Measurements from ENCODE around the gene ACOX1.
"Not testable (repeated sequence)": the region's sequence is repeated elsewhere in the genome, so short reads cannot be mapped to it uniquely, and the experiment has no call there.

The ACOX1 gene

DNA sequence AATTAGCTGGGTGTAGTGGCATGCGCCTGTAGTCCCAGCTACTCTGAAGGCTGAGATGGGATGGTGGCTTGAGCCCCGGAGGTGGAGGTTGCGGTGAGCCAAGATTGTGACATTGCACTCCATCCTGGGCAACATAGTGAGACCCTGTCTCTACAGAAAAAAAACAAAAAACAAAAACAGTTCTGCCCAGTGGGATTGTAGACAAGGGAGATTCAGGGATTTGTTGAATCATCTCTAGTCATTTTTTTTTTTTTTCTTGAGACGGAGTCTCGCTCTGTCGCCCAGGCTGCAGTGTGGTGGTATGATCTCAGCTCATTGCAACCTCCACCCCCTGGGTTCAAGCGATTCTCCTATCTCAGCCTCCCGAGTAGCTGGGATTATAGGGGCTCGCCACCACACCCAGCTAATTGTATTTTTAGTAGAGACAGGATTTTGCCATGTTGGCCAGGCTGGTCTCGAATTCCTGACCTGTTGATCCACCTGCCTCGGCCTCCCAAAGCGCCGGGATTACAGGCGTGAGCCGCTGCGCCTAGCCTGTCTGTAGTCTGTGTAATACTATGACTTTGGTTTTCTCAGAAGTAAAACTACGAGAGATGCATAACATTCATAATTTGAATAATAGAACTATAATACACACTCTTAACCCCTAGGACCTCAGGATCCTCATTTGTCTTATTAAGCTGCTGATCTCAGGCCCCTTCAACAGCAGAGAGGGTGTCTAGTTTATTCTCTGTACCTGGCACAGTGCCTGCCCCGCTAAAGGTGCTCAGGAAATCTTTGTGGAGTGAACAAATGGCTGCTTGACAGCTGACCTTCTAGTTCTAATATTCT is 1.4 kb upstream of the ACOX1 start:
- peak; percentile 7 for DNase-seq

DNA sequence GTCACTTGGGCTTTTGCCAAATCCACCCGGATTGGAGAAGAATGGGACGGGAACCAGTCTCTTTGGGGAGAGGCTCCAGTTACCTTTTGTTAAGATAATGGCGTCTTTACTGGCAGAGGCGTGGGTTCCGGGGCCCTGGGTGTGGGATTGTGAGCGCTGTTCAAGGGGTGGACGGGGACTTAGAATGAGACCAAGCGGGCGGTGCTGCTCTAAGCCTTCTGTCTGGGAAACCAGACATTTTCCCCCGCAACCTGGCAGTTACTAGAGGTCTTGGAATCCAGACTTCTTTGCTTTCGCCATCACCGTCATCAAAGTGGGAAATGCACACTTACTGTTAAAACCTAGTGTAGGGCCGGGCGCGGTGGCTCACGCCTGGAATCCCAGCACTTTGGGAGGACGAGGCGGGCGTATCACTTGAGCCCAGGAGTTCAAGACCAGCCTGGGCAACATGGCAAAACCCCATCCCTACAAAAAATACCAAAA is 780 bp upstream of the ACOX1 start:
- DNase-seq = no peak

DNA sequence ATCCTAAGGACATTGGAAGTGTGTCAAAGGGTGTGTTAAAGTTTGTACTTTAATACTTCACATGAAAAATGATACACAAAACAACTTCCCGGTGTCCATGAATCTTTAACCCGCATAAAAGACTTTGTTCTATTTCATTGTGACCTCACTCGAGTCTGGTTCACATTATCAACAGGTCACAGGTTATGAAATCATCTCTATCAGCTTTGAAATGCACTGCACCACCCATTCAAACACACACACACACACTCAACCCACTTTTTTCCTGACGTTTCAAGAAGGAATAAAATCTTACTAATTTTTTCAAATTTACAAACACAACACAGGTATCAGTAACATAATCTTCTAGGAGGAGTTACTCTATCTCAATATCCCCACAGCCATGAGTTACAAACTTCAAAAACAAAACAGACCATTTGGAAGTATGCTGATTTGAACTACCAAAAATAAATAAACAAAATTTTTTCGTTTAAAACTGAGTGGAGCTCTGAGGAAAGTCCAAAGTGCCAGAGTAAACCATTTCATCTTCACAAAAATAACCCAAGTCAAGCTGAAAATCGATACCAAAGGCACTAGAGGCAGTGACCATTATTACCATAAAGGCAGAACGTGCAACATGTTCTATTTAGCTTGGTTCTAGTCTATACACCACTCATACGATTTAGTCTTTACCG is 2.7 kb downstream of the ACOX1 start:
- DNase-seq = no peak

DNA sequence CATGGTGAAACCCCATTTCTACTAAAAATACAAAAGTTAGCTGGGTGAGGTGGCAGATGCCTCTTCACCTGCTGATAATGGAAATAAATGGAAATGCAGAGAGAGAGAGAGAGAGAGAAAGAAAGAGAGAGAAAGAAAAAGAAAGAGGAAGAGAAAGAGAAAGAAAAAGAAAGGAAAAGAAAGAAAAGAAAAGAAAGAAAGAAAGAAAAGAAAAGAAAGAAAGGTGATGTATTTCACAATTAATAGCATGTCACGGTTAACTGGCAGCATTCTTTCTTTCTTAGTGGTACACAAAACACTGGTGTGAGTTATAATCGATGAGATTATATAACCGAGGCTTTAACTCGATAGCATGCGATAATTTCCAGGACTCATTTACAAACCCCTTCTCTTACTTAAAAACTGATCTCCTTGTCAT is 3.2 kb downstream of the ACOX1 start:
- no peak for DNase-seq

DNA sequence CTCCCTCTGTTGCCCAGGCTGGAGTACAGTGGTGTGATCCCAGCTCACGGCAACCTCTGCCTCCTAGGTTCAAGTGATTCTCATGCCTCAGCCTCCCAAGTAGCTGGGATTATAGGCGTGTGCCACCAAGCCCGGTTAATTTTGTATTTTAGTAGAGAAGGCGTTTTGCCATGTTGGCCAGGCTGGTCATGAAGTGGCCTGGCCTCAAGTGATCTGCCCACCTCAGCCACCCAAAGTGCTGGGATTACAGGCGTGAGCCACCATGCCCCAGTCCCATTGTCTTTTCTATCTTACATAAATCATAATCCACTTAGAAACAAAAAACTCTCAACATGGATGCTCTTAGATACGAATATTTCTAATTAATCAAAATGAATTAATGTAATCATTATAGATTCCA is 3.8 kb downstream of the ACOX1 start:
- not testable (repeated sequence) for DNase-seq

DNA sequence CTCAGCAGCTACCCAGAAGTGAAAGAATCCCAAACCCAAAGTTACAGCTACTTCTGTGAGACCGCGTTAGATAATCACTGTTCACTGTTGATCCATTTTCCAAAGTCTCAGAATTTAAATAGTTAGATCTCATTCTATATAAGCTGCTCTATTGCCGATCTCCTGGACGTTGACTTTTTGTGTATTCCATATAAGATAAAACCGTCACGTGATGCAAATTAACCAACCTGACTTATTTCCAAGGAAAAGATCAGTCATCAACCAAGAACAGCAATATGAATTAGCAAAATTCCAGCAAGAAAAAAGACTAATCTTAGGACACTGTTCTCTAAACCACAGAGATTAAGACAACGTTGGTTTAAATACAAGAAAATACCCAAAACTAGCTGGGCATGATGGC is 8.3 kb downstream of the ACOX1 start:
- DNase-seq = no peak

DNA sequence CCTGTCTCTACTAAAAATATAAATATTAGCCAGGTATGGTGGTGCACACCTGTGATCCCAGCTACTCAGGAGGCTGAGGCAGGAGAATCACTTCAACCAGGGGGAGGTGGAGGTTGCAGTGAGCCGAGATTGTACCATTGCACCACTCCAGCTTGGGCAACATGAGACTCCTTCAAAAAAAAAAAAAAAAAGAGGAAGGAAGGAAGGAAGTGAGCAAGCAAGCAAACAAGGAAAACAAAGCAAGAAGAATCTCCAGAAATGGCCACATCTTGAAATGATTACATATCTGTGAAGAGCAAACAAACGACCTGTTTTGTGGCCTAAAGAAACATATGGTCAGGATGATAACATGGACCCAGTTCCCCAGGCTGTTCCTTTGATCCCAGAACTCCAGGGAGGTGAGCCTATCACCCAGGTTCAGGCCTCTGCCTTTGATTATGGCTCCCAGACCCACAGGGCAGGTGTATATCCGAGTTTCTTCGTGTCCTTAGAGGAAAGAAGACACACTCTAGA is 8.9 kb downstream of the ACOX1 start:
- DNase-seq = no peak

DNA sequence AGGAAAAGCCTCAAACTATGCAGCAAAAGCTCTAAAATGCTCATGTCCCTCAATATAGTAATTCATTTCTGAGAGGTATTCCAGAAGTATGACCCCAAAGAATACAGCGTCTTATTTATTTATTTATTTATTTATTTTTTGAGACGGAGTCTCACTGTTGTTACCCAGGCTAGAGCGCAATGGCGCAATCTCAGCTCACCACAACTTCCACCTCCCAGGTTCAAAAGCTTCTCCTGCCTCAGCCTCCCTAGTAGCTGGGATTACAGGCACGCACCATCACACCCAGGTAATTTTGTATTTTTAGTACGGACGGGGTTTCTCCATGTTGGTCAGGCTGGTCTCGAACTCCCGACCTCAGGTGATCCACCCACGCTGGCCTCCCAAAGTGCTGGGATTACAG is 9.9 kb downstream of the ACOX1 start:
- DNase-seq = not testable (repeated sequence)

DNA sequence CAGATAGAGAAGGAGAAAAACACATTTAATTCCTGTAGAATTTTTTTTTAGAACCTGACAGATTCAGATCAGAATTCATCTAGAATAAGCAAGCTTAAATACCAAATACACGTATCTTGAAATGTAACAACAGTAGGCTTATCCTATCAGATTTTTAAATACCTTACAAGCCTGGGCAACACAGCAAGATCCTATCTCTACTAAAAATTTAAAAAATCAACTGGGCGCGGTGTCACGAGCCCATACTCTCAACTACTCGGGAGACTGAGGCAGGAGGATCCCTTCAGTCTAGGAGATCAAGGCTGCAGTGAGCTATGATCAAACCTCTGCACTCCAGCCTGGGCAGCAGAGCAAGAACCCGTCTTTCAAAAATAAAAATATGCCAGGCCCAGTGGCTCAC is 13.5 kb downstream of the ACOX1 start:
- no peak for DNase-seq

DNA sequence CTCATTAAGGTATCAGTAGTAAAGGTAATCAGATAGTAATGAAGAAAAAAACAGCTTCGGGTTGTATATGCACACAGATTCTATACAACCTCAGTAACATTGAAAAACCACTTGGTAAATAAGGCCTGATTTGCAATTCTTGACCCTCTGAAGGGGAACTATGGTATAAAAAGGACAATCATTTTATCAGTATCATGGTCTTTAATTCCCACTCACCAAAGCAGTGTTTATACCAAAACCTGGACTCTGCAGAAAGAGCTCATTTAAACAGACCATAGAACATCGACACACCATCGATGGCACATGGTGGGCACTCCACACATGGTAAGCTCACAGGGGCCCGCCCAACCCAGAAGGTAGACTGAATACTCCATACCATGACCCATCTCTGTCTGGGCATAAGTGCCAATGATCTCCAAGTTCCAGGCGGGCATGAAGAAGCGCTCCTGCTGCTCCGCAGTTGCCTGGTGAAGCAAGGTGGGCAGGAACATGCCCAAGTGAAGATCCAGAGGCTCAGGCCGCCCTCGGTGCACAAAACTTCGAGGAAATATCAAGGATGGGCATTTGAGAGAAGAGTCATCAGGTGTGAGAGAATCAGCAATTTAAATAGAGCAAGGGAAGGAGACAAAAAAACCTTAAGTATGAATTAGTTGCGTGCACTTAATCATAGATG is 19.0 kb downstream of the ACOX1 start:
- DNase-seq = no peak

DNA sequence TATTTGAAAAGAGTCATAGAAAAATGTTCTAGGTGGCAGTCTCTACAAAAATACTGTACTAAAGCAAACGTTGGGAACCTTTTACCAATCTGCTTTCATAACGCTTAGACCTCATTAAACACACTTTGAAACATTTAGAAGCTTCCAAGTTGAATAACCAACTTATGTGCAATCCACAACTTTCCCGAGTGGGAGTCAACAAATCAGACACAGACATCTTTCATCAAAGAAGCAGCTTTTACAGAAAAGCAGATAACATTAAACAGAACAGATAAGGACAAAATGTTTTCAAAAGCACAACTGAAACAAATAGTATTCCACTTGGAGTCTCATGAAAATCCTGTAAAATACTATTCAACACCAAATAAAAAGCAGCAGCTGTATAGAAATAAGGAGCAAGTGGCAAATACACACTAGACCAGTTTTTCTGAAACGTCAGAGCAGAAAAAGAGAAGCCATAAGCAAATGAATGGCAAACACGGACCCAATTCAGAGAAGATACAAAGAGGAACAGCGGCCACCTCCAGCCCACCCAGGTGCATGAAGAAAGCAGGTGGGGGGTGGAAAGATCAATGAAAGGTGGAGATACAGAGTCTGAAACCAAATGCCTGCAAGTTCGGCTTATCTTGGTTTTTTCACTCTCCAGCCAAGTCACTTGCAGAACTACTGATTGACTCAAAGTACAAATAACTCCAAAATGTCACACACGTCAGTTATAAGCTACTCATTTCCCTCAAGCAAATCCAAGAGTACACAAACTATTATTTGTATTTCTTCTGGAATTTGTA is 19.7 kb downstream of the ACOX1 start:
- DNase-seq = no peak

DNA sequence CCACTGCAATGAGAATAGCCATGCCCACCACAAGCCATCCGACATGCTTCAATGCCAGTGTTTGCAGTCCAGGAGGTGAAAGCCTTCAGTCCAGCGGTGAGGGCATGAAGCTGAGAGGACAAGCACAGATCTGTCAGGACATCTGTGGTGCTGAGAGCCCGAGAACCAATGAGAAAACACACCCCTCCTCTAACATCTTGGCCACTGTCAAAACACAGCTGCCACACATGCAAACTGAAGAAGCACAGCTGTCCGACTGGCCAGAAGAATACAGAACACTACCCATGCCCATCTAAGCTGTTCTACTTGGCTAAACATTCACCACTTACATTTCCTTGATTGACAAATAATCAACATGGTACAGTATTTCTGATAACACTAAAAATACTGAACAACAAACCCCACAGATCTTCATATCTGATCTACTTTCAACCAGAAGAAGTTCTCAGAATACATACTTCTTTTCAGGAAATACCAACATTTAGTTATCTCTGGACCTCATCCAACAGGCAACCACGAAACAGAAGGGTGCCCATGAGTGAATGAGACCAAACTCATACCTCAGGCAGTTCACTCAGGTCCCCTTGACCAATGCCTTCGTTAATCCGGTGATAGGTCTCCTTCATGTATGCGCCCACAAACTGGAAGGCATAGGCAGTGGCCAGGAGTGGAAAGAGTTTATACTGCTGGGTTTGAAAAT is 28.0 kb downstream of the ACOX1 start:
- no peak for DNase-seq

DNA sequence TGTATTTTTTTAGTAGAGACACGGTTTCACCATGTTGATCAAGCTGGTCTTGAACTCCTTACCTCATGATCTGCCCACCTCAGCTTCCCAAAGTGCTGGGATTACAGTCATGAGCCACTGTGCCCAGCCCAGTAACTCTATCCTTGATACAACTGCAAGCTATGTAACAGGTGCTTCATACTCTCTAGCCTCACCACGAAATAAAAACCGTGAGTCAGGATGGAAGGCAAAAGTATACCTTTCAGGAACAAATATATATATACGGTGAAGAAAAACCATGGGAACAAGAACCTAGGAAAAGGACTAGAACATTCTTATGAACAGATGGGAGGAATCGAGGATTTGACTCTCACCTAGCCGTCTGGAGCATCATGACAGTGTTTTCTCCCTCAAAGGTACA is 28.5 kb downstream of the ACOX1 start:
- no peak for DNase-seq

DNA sequence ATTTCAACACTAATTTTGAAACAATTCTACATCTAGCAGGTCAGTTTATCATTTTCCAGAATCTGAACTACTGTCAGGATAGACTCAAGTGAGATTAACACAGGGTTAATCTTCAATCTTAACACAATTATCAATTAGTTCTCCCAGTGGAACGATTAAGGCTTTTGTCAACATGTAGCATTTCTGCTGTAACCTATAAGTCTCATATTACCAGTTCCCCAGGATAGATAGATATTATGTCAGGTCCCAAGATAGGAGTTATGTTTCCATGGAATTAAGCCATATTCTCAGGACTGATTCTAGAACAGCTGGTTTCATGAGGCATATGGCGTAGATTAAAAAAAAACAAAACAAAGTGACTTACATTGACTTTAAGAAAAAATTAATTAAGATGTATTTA is 33.8 kb downstream of the ACOX1 start:
- DNase-seq = no peak

DNA sequence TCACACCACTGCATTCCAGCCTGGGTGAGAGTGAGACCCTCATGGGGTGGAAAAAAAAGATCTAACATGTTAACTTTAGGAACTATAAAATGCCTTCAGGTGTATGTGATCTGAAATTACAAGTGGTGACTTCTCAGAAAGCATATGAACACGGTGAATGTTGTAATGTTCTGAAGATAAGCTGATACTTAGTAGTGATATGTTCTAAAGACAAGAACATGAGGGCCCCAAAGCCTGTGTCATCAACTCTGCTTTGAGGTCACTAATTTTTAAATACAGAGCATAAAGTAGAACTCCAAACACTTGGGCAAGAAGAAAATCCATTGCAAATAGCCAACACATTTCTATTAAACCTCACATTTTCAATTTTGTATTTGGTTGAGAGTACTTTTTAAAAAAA is 35.5 kb downstream of the ACOX1 start:
- no peak for DNase-seq

DNA sequence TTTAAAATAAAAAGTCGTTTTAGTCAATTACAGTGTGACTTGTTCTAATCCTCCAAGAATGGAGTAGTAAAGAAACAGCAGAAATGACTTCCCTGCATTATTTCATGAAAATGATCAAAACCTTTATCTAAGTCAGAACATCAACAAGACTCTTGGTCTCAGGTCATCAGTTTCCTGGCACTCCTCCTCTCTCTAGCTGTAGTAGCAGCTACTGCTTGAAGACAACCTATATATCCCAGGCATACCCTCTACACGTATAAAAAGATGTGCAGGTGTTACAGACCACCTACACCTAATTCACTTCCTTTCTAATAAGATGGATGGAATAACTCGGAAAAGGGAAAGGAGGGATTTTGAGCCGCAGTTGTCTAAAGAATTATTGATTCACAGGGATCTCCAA is 36.5 kb downstream of the ACOX1 start:
- DNase-seq = no peak

DNA sequence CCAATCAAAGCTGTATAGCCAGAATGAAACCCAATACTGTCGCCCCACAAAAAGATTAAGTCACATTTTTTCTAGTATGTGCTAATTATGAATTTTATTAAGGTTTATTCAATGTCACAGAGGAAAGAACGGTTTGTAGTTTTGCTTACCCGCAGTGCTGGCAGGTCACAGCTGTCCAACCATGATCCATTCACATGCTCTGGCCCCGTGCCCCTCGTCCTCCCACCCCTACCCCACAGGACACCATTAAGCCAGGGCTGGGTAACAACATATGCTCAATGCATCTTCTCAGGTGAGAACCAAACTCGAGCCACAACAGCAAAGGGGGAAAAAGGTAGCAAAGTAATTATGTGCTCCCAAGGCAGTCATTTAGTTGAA is 37.5 kb downstream of the ACOX1 start:
- DNase-seq = no peak

DNA sequence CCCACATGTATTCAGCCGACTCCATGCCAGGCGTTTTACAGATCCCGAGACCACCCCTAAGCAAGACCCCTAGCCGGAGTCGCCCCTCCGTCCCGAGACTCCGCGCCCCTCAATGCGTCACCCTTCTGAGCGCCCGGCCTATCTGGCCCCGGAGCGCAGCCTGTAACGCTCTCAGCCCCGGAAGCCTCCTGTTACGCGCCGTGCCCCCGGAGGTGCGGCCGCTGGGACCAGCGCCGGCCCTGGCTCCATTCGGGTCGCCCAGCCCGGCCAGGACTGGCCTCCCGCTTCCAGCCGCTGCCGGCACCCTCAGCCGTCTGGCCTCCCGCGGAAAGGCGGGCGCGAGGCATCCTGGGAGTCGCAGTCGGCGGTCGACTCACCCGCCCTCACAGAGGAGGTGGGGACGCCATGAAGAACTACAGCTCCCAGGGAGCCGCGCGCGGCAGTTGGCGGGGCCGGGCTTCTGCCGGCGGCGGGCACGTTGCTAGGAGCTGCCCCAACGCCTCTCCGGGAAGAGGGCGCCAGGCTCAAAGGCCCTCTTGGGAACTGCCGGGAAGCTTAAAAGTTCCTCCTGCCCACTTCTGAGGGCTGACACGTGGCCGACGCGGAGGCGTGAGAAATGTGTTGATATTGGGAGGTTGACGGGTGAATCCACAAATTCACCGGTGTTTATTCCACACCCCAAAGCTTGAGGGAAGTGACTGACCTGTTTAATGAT is 38.1 kb downstream of the ACOX1 start, which contains the start of gene FBF1:
FBF1 (minus strand) TSS at position 316 of the 715 bp plus-strand sequence. CDS start 2,893 bp downstream, outside the sequence.
- DNase-seq = peak; percentile 93

DNA sequence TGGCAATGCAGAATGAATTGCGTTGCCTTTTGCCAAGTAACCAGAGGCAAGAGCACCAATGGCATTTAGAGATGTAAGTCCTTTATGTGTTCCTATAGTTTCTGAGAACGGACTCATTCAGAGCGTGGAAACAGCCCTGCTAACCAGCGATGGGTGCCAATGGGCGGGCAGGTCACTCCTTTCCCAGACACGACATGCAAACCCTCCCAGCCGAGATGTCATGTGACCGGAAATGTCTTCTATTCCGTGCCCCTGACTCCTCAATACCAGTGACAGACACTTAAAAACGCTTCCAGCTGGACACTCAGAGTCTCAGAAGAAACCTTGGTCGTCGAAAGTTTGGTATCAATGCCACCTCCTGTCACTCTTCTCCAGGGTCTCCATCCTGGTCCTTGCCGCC is 41.3 kb downstream of the ACOX1 start:
- DNase-seq = no peak

DNA sequence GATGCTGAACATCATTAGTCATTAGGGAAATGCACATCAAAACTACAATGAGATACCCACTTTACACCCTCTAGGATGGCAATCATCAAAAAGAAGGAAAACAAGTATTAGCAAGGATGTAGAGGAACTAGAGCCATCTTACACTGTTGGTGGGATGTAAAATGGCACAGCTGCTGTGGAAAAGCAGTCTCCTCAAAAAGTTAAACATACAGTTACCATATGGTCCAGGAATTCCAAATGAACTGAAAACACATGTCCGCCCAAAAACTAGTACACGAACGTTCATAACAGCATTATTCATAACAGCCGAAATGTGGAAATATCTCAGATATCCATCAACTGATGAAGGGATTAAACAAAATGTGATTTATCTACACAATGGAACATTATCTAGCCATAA is 45.2 kb downstream of the ACOX1 start:
- no peak for DNase-seq

DNA sequence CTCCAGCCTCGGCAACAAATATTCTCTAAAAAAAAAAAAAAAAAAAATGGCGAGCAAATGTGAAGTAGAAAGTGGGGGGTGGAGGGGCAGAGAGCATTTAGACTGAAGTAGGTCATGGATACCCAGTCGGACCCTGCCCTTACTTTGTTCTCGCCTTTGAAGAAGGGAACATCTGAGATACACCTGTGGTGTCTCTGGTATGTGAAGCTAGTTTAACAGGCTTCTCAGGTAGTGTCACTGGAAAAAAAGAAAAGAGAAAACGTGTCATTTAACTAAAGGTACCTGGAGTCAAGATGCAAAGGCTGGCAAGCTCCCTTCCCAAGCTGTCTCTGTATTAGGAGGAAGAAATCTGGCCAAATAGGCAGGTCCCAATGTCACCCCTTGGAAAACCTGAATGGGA is 46.1 kb downstream of the ACOX1 start:
- DNase-seq = no peak
